ENCODE data around the gene USP20.

Gene USP20

DNA sequence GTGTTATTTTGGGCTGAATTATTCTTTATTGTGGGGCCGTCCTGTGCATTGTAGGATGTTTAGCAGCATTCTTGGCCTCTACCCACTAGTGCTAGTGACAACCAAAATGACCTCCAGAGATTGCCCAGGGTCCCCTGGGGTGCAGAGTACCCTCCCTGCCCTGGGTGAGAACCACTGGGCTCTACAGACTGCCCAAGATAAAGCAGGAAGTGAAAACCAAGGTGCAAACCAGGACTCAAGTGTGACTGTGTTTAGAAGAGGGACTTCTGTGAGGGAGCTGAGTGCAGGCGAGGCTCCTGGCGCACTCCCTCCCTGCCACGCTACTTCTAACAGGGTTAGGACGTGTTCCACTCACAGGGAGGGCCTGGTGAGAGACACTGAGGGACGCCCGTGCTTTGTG, 41.6 kb downstream of the USP20 start:
- TF ChIP-seq, protein P1, sequence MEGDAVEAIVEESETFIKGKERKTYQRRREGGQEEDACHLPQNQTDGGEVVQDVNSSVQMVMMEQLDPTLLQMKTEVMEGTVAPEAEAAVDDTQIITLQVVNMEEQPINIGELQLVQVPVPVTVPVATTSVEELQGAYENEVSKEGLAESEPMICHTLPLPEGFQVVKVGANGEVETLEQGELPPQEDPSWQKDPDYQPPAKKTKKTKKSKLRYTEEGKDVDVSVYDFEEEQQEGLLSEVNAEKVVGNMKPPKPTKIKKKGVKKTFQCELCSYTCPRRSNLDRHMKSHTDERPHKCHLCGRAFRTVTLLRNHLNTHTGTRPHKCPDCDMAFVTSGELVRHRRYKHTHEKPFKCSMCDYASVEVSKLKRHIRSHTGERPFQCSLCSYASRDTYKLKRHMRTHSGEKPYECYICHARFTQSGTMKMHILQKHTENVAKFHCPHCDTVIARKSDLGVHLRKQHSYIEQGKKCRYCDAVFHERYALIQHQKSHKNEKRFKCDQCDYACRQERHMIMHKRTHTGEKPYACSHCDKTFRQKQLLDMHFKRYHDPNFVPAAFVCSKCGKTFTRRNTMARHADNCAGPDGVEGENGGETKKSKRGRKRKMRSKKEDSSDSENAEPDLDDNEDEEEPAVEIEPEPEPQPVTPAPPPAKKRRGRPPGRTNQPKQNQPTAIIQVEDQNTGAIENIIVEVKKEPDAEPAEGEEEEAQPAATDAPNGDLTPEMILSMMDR (IDR thresholded peaks at IDR 0.05; ENCODE audit: low read depth, low read length): no peak
- no peak overlapping the region for H3K4me3 ChIP-seq (ENCODE audit: low read depth, low read length)

DNA sequence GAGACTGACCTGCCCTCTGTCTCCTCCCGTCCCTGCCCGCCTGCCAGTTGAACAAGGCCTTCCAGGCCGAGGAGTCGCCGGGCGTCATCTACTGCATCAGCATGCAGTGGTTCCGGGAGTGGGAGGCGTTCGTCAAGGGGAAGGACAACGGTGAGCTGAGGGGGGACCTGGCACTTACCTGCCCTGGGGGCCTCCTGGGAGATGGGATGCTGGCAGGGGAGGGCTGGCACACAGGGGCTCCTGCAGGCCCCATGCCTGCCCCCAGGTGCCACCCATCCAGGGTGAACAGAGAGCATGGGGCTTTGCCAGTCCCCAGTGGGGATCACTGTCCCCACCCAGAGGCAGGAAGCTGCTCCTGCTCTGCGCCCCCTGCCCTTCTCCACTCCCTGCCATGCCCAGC, 43.0 kb downstream of the USP20 start:
- no peak overlapping the region for H3K4me3 ChIP-seq (ENCODE audit: low read depth, low read length)
- TF ChIP-seq, protein P1 (IDR thresholded peaks at IDR 0.05; ENCODE audit: low read depth, low read length): no peak

DNA sequence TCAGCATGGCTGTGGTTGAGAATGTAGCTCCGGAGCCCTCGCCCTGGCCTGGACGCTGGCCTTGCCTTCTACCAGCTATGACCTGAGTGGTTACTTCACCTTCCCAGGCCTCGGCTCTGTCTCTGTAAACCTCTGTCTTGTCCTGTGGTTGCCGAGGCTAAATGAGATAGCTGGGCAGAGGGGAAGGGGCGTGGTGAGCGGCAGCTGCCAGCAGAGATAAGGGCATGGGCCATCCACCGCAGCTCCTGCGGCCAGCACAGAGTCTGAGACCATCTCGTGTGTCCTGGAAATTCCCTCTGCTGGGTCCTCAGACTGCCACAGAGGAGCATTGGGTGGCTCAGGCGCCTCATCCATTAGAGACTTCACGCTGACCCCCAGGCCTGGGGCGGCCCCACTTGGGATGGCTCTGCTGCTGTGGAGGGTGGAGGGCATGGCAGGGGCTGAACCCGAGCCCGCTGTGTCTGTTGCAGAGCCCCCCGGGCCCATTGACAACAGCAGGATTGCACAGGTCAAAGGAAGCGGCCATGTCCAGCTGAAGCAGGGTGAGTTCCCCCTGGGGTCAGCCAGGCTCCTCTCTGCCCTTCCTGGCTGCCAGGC, 43.9 kb downstream of the USP20 start:
- TF ChIP-seq, protein P1 (IDR thresholded peaks at IDR 0.05; ENCODE audit: low read depth, low read length): no peak
- no peak overlapping the region for H3K4me3 ChIP-seq (ENCODE audit: low read depth, low read length)

DNA sequence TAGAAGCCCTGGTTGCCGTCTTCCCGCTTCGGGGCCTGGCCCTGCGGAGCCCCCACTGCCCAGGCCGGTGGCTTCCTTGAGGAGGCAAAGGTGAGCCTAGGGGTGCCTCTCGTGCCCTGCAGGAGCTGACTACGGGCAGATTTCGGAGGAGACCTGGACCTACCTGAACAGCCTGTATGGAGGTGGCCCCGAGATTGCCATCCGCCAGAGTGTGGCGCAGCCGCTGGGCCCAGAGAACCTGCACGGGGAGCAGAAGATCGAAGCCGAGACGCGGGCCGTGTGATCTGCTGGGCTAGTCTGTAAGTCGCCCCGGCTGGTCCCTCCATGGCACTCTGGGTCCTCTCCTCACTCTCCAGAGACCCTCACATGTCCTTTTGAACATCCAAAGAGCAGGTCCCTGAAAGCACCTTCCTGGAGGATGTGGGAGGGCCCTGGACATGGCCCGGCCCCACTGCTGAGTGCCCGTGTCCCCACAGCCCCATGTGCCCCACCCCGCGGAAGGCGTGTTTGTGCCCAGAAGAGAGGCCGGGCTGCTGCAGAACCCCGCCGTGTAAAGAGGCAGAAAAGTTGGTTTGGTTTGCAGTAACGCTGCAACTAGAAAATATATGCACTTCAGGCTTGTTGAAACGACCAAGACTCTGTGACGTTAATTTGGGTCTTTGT, 44.9 kb downstream of the USP20 start:
- TF ChIP-seq, protein P1 (IDR thresholded peaks at IDR 0.05; ENCODE audit: low read depth, low read length): no peak
- H3K4me3 ChIP-seq (ENCODE audit: low read depth, low read length): no peak overlapping the region

DNA sequence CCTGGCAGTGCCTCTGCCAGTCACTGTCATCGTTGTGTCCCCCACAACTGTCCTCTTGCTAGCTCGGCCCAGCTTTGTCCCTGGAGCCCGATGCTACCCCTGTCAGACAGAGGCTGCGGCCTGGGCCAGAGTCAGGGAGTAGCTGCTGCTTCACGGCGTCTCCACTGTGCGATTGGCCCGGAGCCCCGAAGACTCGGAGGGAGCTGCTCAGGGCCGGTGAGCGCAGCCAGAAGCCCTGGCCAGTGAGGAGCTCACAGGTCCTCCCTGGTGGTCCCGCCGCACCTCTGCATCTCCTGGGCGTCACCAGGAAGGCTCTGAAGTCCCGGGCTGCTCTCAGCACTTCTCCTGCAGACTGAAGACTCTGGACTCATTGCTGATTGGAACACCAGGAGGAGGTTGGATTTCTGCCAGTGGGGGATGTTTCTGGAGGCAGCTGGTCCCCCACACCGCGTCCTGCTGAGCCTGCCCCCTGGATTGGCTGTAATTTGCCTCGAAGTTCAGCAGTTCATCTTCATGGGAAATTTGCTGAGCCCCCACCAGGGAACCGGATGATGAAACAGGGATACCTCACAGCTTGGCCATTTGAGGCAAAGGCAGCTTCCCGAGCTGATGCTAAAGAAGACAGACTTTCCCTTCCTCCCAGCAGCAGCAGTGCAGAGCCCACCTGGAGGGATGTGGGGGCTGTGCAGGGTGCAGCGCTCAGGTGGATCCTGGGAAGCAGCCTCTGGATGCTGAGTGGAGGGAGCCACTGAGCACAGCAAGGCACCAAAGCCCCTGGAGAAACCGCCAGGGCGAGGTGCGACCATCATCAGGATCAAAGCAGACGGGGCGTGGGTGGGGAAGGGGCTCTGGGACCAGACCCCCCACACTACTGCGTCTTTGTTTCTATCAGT, 45.6 kb downstream of the USP20 start:
- TF ChIP-seq, protein P1 (IDR thresholded peaks at IDR 0.05; ENCODE audit: low read depth, low read length): no peak
- H3K4me3 ChIP-seq (ENCODE audit: low read depth, low read length): no peak overlapping the region

DNA sequence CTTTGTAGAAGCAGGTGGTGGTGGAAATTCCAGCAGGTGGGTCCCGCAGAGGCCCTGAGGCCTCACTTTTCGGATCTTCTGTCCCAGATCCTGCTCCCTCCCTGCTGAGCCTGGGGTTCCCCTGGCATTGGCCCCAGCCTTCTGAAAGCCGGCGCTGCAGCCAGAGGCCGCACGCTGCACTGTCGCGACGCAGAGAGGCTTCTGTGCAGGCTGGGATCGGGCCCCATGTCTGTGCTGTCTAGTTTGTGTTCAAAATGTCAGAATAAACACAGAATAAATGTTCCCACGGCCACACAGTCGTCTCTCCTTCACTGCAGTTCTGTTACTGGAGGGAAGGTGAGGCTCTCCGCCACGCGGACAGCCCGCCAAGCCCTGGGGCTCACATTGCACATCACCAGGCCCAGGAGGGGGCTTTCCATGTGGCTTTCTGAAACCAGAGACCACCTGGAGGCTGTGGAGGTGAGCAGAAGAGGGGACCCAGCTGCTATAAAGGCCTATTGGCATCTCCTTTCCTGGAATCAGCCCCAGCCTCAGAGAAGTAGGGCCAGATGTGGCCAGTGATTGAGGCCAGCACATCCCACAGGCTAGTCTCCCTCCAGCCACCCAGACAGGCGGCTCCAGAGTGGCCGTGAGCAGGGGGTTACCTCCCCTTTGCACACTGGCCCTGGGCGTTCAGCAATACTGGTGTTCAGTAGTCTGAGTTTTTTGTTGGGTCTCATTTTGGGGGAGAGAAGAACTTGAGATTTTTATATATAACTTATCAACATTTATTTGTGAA, 46.5 kb downstream of the USP20 start:
- TF ChIP-seq, protein P1 (IDR thresholded peaks at IDR 0.05; ENCODE audit: low read depth, low read length): no peak
- H3K4me3 ChIP-seq (ENCODE audit: low read depth, low read length): no peak overlapping the region
